ENCODE data around the gene KMT5C.

Gene KMT5C

DNA sequence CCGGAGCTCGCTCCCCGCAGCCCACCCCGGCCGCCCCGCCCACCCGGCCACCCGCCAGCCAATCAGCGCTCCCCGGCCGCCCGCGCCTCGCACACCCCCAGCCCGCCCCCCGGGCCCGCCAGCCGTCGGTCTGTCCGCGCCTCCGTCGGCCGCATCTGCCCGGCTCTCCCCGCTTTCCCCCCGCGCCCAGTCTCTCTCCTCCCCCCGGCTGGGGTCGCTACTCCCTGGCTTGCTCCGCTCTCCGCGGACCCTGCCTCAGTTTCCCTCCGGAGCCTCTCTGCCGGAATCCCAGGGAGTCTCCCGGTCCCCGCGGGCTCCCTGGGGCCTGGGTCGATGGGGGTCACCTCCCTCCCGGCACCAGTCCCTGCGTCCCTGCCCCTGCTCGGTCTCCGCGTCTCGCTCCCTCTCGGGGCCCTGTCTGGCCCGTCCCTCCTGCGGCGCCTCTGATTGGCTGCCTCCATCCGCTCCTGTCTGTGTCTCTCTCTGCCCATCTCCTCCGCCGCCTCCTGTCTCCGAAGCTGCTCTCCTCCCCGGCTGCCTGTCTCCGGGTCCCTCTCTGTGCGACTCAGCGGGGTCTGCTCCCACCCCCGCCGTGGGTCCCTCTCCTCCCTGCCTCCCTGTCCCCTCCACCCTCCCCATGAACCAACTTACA, 30.1 kb downstream of the KMT5C start:
- peak; percentile 82 for DNase-seq

DNA sequence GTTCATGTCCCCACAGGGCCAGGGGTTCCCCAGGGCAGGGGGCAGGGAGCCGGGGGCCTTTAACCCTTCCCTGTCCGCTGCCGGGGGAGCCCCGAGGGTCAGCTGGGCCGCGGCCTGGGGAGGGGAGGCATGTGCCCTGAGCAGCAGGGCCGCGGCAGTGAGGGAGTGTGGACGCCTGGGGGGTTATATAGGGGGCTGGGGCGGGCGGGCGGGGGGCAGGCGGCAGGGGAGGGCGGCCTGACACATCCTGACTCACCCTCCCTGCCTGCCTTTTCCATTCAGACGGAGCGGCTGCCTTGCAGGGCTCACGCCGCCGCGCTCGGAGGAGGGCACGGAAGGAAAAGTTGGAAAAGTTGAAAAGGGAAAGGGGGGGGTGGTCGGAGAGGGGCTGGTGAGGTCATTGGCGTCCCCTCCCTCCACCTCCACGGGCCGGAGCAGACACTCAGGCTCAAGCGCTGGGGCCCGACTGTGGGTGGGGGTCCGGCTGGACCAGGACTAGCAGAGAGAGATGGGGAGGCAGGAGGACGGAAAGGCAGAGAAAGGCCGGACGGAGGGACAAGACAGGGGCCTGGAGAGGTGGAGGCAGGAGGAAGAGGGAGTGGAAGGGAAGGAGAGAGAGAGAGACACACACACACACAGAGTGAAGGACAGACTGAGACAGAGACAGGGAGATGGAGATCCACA, 30.8 kb downstream of the KMT5C start, which contains the start of gene IL11:
Gene IL11, minus strand, starts transcription at position 159 of the 684 bp plus-strand sequence. Its CDS starts 153 bp downstream, at position 6.
- DNase-seq = peak; percentile 77

DNA sequence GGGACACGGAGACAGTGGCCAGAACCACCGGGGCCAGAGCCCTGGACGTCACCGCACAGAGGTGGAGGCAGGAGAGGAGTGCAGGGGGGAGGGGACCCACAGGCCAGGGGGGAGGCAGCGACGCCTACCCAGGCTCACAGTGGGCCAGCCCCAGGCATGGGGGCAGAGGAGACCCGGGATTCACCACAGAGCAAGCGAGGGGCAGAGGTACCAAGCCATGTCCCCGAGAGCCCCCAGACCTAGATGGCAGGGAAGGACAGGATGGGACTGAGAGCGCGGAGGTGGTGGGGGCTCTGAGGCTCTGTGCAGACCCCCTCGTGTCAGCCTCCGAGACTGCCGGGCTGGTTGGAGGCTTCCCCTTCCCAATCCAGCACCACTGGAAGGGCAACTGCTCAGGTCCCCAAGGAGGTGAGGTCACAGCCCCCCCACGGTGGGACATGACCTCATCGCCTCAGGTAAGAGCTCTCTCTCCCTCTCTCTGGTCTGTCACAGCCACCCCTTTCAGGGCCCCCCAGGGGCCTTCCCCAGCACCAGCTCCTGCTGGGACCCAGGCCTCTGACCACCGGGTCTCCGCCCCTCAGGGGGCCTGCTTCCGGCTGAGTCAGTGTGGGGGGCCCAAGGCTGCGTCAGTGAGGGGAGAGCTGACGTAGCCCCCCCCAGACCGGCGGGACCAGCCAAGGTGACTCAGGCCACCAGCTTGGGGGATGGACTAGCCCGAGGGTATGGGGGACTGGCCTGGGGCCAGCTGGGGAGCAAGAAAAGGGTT, 32.8 kb downstream of the KMT5C start:
- peak; percentile 64 for DNase-seq

DNA sequence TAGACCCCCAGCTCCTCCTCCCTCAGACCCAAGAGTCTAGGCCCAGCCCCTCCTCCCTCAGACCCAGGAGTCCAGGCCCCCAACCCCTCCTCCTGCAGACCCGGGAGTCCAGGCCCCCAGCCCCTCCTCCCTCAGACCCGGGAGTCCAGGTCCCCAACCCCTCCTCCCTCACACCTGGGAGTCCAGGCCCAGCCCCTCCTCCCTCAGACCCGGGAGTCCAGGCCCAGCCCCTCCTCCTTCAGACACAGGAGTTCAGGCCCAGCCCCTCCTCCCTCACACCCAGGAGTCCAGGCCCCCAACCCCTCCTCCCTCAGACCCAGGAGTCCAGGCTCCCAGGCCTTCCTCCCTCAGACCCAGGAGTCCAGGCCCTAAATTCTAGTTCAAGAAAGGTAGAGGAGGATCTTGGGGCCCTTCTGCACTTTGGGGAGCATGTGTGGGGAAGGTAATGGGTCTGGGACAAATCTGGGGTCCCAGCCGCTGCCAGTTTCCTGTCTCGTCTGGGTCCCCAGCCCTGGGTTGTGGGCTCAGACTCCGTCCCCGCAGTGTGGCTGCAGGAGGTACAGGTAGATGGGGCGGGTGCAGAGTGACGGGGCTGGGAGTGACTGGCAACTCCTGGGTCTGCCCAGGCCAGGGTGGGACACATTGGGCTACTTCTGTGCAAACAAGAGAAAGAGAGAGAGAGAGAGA, 33.8 kb downstream of the KMT5C start:
- DNase-seq = no peak

DNA sequence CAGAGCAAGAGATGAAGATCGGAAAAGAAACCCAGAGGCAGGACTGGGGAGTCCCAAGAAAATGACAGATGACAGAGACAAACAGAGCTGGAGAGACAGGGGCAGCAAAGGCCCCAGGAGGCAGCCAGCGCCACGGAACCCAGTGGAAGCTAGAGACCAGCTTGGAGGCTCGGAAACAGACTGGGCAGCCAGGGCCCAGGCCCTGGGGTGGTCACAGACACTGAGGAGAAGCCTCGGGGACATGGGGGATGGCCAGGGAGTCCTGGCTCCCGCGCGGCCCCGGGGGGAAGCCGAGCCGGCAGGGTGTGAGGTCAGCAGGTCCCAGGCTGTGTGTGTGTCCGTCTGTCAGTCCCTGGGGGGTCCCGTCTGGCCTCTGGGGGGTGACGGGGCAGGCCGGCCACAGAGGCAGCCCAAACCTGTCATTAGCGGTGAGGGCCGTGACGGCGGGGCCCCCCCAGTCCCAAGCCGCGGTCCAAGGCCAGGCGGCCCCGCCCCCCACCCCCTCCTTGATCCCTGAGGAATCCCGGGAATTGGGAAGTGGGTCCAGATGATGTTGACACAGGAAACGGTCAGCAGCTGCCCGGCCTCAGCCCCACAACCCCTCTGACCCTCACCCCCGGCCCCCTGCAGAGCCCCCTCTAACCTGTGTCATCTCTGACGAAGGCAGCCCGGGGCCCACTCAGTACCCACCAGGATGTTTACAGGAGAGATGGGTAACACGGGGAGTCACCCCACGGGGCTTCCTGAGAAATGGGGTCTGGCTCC, 34.5 kb downstream of the KMT5C start:
- no peak for DNase-seq

DNA sequence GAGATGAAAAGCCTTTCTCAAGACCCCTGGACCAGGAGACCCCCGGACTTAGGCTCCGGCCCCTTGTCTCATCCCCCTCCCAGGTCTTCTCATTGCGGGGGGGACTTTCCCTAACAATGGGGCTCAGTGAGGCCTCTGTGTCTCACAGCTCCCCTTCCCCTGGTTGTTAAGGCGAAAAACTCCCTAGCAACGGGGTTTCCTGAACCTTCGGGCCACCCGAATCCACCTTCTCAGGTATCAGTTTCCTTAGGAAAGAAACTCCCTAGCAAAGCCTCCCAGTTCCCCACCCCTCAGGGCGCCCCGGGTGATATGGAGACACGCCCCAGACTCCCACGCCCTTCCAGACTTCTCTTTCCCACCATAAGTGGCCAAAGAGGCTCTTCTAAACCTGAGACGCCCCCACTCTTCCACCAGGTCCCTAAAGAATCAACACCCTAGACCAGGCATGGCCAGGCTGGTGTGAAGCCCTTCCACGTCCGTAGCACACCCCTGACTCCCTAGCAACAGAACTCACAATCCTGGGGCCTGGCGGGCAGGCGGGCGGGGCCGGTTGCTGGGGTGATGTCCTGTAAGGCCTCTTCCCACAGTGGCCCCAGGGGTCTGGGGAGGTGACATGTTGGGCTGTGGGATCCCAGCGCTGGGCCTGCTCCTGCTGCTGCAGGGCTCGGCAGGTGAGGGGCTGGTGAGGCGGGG, 36.7 kb downstream of the KMT5C start, which contains the start of gene TMEM190:
Gene TMEM190, plus strand, starts transcription at position 586 of the 693 bp plus-strand sequence. Its CDS starts 28 bp downstream, at position 614.
- no peak for DNase-seq

DNA sequence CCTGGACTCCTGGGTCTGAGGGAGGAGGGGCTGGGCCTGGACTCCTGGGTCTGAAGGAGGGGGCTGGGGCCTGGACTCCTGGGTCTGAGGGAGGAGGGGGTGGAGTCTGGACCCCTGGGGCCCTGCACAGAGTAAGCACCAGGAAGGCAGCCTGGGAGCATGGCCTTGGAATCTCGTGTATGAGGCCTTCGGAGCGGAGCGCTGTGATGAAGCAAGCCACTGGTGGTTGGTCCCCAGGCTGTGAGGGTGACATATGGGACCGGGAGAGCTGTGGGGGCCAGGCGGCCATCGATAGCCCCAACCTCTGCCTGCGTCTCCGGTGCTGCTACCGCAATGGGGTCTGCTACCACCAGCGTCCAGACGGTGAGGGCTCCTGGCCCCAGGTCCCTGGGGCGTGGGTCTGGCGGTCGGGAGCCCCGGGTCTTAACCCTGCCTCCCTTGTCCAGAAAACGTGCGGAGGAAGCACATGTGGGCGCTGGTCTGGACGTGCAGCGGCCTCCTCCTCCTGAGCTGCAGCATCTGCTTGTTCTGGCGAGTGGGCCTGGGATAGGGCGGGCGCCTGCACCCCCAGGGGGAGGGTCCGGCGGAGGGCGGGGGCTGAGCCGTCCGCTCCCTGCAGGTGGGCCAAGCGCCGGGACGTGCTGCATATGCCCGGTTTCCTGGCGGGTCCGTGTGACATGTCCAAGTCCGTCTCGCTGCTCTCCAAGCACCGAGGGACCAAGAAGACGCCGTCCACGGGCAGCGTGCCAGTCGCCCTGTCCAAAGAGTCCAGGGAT, 37.9 kb downstream of the KMT5C start:
- DNase-seq = no peak

DNA sequence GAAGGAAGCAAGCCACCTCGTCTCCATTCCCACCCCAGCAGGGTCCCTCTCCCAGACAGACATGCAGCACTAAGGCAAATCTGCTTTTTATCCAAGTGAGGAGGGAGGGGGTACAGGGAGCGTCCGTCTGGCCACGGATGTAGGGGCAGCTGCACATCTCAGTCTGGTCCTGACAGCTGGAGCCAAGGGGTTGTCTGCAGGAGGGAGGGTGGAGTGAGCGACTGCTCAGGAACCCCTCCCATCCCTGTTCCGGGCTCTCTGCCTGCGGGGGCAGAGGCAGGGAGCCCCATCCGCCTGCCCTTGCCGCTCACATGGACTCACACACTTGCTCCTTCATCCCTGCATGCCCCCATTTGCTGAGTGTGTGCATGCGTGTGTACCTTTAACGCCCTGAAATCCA, 39.5 kb downstream of the KMT5C start:
- DNase-seq = no peak

DNA sequence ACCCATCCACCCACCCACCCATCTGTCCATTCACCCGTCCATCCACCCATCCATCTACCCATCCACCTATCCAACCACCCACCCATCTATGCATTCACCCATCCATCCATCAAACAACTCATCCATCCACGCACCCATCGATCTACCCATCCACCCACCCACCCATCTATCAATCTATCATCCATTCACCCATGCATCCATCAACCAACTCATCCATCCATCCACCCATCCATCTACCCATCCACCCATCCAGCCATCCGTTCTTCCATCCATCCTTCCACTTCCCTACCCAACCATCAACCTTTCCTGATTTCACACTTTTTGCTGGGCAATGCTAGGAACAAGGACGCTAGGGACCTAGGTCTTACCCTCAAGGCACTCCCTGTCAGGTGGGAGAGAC, 42.3 kb downstream of the KMT5C start:
- no peak for DNase-seq

DNA sequence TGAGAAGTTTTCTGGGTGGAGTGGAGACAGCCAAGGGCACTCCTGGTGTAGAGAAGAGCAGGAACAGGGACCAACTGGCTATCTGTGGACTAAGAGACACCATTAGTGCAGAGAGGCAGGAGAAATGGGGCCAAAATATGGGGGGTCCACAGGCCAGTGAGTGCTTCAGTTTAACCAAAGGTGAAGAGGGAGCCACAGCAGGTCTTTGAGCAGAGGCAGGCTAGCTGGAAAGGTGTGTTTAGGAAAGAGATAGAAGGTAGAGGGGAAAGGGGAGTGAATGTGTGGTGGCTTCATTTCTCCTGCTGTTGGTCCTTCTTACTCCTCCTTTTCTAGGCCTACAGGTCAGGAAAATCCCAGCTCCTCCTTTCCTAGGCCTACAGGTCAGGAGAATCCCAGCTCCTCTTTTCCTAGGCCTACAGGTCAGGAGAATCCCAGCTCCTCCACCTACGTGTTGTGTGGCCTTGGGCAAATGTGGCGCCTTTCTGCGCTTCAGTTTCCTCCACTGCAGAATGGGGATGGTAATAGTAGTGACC, 42.9 kb downstream of the KMT5C start:
- DNase-seq = no peak

DNA sequence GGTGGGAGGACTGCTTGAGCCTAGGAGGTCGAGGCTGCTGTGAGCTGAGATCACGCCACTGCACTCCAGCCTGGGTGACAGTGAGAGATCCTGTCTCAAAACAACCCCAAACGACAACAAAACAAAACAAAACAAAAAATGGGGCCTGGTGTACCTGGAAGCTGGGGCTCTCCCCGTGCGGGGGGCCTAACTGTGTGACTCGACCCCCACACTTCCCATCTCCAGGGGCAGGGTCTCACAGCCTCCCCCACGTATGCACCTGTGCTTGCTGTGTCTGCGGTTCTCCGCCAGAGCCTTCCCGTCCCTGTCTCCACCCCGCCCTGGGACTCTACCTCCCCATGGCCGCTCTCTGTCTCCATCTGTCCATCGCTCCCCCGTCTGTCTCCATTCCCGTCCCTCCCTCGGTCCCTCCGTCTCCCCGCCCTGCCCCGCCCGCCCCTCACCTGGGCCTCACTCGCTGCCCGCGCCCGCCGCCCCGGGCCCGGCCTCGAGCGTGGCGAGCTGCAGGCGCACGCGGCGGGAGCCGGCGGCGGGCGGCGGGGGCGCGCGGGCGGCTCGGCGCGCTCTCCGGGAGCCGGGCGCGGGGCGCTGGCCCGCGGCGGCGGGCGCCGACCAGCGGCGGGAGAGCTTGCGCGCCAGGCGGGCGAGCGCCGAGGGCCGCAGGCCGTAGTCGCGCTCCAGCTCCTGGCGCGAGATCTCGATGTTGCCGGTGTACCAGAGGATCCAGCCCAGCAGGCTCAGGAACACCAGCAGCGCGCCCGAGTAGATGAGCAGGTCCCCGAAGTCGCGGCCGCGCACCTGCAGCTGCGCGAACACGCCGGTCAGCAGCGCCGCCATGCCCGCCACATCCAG, 43.8 kb downstream of the KMT5C start:
- peak; percentile 75 for DNase-seq

DNA sequence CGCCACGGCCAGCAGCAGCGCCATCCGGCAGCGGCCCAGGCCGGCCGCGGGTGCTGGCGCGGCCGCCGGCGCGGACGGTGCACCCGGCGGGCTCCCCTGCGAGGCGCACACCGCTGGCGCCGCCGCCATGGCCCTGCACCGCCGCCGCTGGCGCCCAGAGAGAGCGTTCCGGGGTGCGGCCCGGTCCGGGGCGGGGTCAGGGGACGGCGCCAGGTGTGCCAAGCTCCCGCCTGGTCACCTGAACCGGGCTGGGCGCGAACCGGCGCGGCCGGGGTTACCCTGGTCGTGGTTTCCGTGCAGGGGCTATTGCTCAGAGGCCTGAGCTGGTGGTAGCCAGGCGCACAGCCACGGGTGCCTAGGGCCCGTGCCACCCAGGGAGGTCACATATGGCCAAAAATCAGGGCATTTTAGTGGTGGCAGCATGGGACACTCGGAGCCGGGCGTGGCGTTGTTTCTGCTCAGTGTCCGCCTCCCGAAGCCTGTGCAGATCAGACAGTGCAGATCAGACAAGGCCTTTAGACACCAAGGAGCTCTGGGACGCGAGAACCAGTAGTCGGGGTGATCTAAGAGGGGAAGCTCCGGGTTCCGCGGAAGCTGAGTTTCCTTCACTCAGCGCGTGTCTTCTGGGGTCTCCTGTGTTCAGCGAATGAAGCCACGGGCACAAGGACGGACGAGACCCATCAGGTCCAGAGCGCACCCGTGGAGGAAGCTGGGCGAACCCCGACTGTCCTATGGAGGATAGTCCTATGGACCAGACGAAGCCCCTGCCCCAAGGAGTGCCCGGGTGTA, 44.6 kb downstream of the KMT5C start, which contains the start of gene TMEM238:
Gene TMEM238, minus strand, starts transcription at position 162 of the 789 bp plus-strand sequence. Its CDS starts 33 bp downstream, at position 129.
- no peak for DNase-seq

DNA sequence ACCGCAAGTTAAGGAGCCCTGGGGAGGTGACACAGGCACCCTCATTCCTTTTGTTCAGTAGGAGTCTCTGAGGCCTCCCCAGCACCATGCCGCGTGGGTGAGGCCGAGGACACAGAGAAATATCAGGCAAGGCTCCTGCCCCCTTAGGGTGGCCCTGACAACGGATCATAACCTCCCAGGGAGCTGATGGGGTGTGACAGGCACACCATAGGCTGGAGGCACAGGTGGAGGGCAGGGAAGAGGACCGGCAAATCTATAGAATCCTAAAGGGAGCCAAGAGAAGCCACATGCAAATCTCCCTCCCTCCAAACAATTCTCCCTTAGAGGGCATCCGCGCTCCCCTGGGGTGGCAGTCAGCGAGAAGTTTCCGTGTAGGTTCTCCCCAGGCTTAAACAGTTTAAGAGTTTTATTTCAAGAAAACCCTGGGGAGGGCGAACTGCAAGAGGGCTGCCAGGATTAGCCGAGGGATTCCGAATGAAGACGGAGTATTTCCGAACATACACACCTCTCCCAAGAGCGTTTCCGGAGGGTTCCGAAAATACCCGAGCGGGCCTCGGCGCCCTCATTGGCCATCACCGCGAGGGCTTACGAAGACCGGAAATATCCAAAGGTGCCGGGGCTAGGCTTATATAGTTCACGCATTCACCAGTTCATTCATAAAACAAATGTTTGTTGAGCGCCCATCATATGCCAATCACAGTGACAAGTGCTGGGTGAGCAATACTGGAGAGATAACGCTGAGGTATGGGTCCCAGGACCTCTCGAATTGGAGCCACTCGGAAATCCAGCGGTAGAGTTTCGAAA, 45.4 kb downstream of the KMT5C start:
- peak; percentile 97 for DNase-seq

DNA sequence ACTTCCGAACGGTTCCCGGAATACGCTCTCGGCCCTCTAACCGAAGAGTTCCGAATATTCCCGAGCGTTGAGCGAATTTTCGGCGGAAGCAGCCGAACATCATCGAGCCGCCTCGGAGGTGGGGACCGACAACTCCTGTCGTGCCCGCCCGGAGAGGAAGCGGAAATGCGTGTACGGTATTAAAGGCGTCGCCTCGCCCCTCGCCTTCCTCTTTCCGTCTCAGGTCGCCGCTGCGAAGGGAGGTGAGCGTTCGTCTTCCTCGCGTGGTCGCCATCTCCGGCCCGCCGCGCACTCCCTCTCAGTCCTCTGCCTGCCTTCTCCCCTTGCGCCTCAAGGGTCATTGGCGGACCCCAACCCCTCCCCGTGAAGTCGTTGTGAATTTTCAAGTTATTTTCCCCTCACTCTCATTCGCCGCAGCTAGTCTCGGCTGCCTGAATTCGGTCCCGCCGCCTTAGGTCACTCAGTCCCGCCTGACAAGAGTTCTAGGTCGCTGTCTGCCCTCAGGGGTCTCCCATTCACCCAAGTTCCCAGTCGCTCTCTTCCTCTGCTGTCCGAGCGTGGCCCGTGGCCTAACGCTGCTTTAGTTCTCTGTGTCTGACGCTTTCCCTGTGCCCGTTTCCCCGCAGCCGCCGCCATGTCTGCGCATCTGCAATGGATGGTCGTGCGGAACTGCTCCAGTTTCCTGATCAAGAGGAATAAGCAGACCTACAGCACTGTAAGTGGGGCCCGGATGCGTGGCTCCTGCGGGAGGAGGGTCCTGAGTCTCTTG, 46.2 kb downstream of the KMT5C start, which contains the start of gene RPL28:
Gene RPL28, plus strand, starts transcription at position 209 of the 769 bp plus-strand sequence. Its CDS starts 426 bp downstream, at position 635.
- peak; percentile 98 for DNase-seq

DNA sequence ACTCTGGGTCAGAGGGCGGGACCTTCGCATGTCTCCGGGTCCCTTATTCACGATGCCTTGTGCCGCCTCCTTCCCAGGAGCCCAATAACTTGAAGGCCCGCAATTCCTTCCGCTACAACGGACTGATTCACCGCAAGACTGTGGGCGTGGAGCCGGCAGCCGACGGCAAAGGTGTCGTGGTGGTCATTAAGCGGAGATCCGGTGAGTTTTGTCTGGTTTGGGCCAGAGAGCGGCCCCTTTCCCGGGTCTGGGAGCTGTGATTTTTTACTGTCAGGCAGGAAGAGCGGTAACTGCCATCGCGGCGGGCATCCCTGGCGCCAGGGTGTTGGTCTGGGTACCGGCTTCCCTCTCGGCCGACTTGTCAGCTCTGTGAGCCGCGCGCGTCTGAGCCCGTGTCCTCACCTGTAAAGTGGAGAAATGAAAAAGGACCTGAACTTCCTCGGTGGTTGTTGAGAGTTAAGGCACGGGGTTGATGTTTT, 46.9 kb downstream of the KMT5C start:
- no peak for DNase-seq

DNA sequence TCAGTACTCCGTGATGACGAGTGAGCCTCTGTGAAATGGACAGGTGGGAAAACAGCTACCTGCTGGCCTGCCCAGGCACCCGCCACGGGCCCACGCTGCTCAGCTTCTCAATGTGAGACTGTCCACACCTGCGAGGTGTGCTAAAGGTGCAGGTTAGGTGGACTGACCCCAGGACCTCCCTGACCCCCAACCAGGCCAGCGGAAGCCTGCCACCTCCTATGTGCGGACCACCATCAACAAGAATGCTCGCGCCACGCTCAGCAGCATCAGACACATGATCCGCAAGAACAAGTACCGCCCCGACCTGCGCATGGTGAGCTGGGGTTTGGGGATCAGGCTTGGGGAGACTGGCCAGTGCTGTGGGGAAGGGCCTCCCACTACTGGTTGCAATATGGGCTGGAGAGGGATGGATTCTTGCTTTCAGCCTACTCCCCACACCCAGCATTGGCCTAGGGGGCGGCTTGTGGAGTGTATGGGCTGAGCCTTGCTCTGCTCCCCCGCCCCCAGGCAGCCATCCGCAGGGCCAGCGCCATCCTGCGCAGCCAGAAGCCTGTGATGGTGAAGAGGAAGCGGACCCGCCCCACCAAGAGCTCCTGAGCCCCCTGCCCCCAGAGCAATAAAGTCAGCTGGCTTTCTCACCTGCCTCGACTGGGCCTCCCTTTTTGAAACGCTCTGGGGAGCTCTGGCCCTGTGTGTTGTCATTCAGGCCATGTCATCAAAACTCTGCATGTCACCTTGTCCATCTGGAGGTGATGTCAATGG, 48.2 kb downstream of the KMT5C start:
- no peak for DNase-seq
